Measurements from ENCODE around the gene SEC16A. TPM values are rescaled to one million over a fixed set of nuclear protein-coding genes. Genes with fewer than 3 reads are reported as not detected.

SEC16A gene
- total and polyA plus RNA-seq, 4 donors, result 21.7 to 96.1 (median 66.0) TPM

GRCh38 chr9:136443087-136443486 lies 39.8 kb downstream of the SEC16A start:
- H3K4me1 ChIP-seq (ENCODE audit: control insufficient read depth in 4 of 4, insufficient read depth in 4 of 4, low read length in 3 of 4), result peaks cover 7 to 47% (median 41%) of the 10 kb centered on the region in 4 donors
- TF ChIP-seq HNF4G (IDR thresholded peaks at IDR 0.05) (no peak), NR2F2 (IDR thresholded peaks at IDR 0.05) (no peak), RXRA (IDR thresholded peaks at IDR 0.05) (no peak), ZBTB33 (IDR thresholded peaks at IDR 0.05) (no peak), FOXA2 (IDR thresholded peaks at IDR 0.05) (no peak), YY1 (IDR thresholded peaks at IDR 0.05) (no peak), ATF3 (IDR thresholded peaks at IDR 0.05) (no peak), EGR1 (IDR thresholded peaks at IDR 0.05; ENCODE audit: low read depth in 2 of 2) (no peak), REST (IDR thresholded peaks at IDR 0.05) (no peak), JUND (IDR thresholded peaks at IDR 0.05) (no peak), MAX (IDR thresholded peaks at IDR 0.05) (no peak), RAD21 (IDR thresholded peaks at IDR 0.05) (no peak), HNF4A (conservative IDR thresholded peaks at IDR 0.05) (no peak), GABPA (IDR thresholded peaks at IDR 0.05 in 1 of 2, conservative IDR thresholded peaks at IDR 0.05 in 1 of 2) (no peak), SP1 (IDR thresholded peaks at IDR 0.05) (no peak), TAF1 (conservative IDR thresholded peaks at IDR 0.05) (no peak), FOXA1 (IDR thresholded peaks at IDR 0.05) (no peak)
- H3K27ac ChIP-seq (ENCODE audit: low read depth in 1 of 2, low read length in 2 of 2), result no peak overlapping the region
- H3K9ac ChIP-seq (ENCODE audit: low read depth in 1 of 2, low read length in 2 of 2), result peak overlapping the region in 1 of 2 donors; percentile 63
- WGBS, result 98% methylated on average over 15 of the region's 15 CpGs
- H3K4me3 ChIP-seq (ENCODE audit: low read depth in 1 of 3, low read length in 3 of 3), result no peak overlapping the region
- no peaks in the 10 kb centered on the region for H3K9me3 ChIP-seq (ENCODE audit: control insufficient read depth in 4 of 4, low read length in 3 of 4)
- H3K27me3 ChIP-seq (ENCODE audit: control insufficient read depth in 4 of 4, insufficient read depth in 4 of 4, low read length in 3 of 4), result no peaks in the 10 kb centered on the region
- DNase-seq (ENCODE audit: low spot score), result no peak
- H3K36me3 ChIP-seq (ENCODE audit: control insufficient read depth in 4 of 4, insufficient read depth in 3 of 4, low read depth in 1 of 4, low read length in 3 of 4), result peaks cover 24 to 65% (median 46%) of the 10 kb centered on the region in 4 donors

GRCh38 chr9:136442265-136442664 lies 40.6 kb downstream of the SEC16A start:
- no peak for DNase-seq (ENCODE audit: low spot score)
- H3K27me3 ChIP-seq (ENCODE audit: control insufficient read depth in 4 of 4, insufficient read depth in 4 of 4, low read length in 3 of 4), result no peaks in the 10 kb centered on the region
- peak overlapping the region; percentile 79 to 80 for H3K27ac ChIP-seq (ENCODE audit: low read depth in 1 of 2, low read length in 2 of 2)
- H3K4me1 ChIP-seq (ENCODE audit: control insufficient read depth in 4 of 4, insufficient read depth in 4 of 4, low read length in 3 of 4), result peaks cover 14 to 56% (median 48%) of the 10 kb centered on the region in 4 donors
- 73% methylated on average over 5 of the region's 5 CpGs for WGBS
- no peak overlapping the region for H3K4me3 ChIP-seq (ENCODE audit: low read depth in 1 of 3, low read length in 3 of 3)
- H3K36me3 ChIP-seq (ENCODE audit: control insufficient read depth in 4 of 4, insufficient read depth in 3 of 4, low read depth in 1 of 4, low read length in 3 of 4), result peaks cover 24 to 56% (median 38%) of the 10 kb centered on the region in 4 donors
- H3K9ac ChIP-seq (ENCODE audit: low read depth in 1 of 2, low read length in 2 of 2), result peak overlapping the region in 1 of 2 donors; percentile 63
- H3K9me3 ChIP-seq (ENCODE audit: control insufficient read depth in 4 of 4, low read length in 3 of 4), result no peaks in the 10 kb centered on the region
- no peak for TF ChIP-seq FOXA1 (IDR thresholded peaks at IDR 0.05)
- TF ChIP-seq TAF1 (conservative IDR thresholded peaks at IDR 0.05), result no peak
- no peak for TF ChIP-seq NR2F2 (IDR thresholded peaks at IDR 0.05)
- no peak for TF ChIP-seq EGR1 (IDR thresholded peaks at IDR 0.05; ENCODE audit: low read depth in 2 of 2)
- no peak for TF ChIP-seq CTCF (IDR thresholded peaks at IDR 0.05; ENCODE audit: low read depth, low read length, missing input control)
- TF ChIP-seq MAX (IDR thresholded peaks at IDR 0.05), result no peak
- no peak for TF ChIP-seq HNF4A (conservative IDR thresholded peaks at IDR 0.05)
- TF ChIP-seq REST (IDR thresholded peaks at IDR 0.05), result no peak
- no peak for TF ChIP-seq JUND (IDR thresholded peaks at IDR 0.05)
- no peak for TF ChIP-seq FOXA2 (IDR thresholded peaks at IDR 0.05)
- TF ChIP-seq ATF3 (IDR thresholded peaks at IDR 0.05), result no peak
- TF ChIP-seq GABPA (IDR thresholded peaks at IDR 0.05 in 1 of 2, conservative IDR thresholded peaks at IDR 0.05 in 1 of 2), result no peak
- no peak for TF ChIP-seq SP1 (IDR thresholded peaks at IDR 0.05)
- no peak for TF ChIP-seq YY1 (IDR thresholded peaks at IDR 0.05)
- TF ChIP-seq RXRA (IDR thresholded peaks at IDR 0.05), result no peak

Data from liver (tissue), 9 donors.